HepG2 (cell line): Measurements from ENCODE around the gene FBXO30. TPM values are rescaled to one million over a fixed set of nuclear protein-coding genes. Genes with fewer than 3 reads are reported as not detected.

Experiments
- BHLHE40 ChIP-seq: IDR thresholded peaks from 2 replicates; pipeline ENCODE4 v1.6.1; 2011; ENCODE audit warnings: low read length, improper control_type of control experiment
- HNRNPLL ChIP-seq: fragments of 200-400 bp; formaldehyde crosslinking; IDR thresholded peaks from 2 replicates; pipeline ENCODE4 v1.6.1; 2017; ENCODE audit warnings: mild to moderate bottlenecking, low read depth, low read length; ENCODE audit not compliant: poor library complexity, severe bottlenecking
- HOXA9 ChIP-seq: sonication (generic); formaldehyde crosslinking; IDR thresholded peaks from 2 replicates; pipeline ENCODE4 v1.8.1; 2022; ENCODE audit warnings: missing genetic modification reagents, mild to moderate bottlenecking, moderate library complexity, borderline replicate concordance
- JDP2 ChIP-seq: sonication (generic); formaldehyde crosslinking; IDR thresholded peaks from 2 replicates; pipeline ENCODE4 v1.8.1; 2022; ENCODE audit warnings: missing genetic modification reagents, borderline replicate concordance
- KDM5A ChIP-seq: fragments of 200-600 bp; sonication (generic); IDR thresholded peaks from 2 replicates; pipeline ENCODE4 v1.7.0; 2018; ENCODE audit warnings: antibody characterized with exemption, mild to moderate bottlenecking, low read length, borderline replicate concordance
- KDM6A ChIP-seq: IDR thresholded peaks from 2 replicates; pipeline ENCODE4 v1.6.1; 2016; ENCODE audit warnings: low read depth
- KMT2A ChIP-seq: sonication (generic); formaldehyde crosslinking; IDR thresholded peaks from 2 replicates; pipeline ENCODE4 v1.4.0; 2020; ENCODE audit warnings: missing genetic modification reagents
- MAFF ChIP-seq: IDR thresholded peaks from 2 replicates; pipeline ENCODE4 v1.6.1; 2011; ENCODE audit warnings: low read depth, low read length, improper control_type of control experiment
- NCOA2 ChIP-seq: sonication (generic); formaldehyde crosslinking; IDR thresholded peaks from 2 replicates; pipeline ENCODE4 v1.8.0; 2022; ENCODE audit warnings: inconsistent platforms
- NR1H2 ChIP-seq: sonication (generic); formaldehyde crosslinking; IDR thresholded peaks from 2 replicates; pipeline ENCODE4 v1.8.1; 2022; ENCODE audit warnings: low read depth, missing genetic modification reagents, borderline replicate concordance
- RBAK ChIP-seq: sonication (generic); formaldehyde crosslinking; IDR thresholded peaks from 2 replicates; pipeline ENCODE4 v1.5.1; 2020; ENCODE audit warnings: mild to moderate bottlenecking, missing genetic modification reagents
- RXRB ChIP-seq: IDR thresholded peaks from 2 replicates; pipeline ENCODE4 v1.6.1; 2016; ENCODE audit warnings: borderline replicate concordance, missing genetic modification reagents, missing compliant biosample characterization
- SATB2 ChIP-seq: sonication (generic); formaldehyde crosslinking; IDR thresholded peaks from 2 replicates; pipeline ENCODE4 v1.5.0; 2020; ENCODE audit warnings: missing genetic modification reagents
- SRY ChIP-seq: sonication (generic); formaldehyde crosslinking; IDR thresholded peaks from 2 replicates; pipeline ENCODE4 v1.8.0; 2022; ENCODE audit warnings: mild to moderate bottlenecking, missing genetic modification reagents
- TGIF2 ChIP-seq: IDR thresholded peaks from 2 replicates; pipeline ENCODE4 v1.6.1; 2016; ENCODE audit warnings: control low read depth, missing compliant biosample characterization
- THYN1 ChIP-seq: sonication (generic); formaldehyde crosslinking; IDR thresholded peaks from 2 replicates; pipeline ENCODE4 v1.8.1; 2023; ENCODE audit warnings: low read depth, mild to moderate bottlenecking, moderate library complexity, missing genetic modification reagents, borderline replicate concordance
- TP53 ChIP-seq: sonication (generic); formaldehyde crosslinking; conservative IDR thresholded peaks from 2 replicates; pipeline ENCODE4 v1.4.0; 2020; ENCODE audit warnings: missing genetic modification reagents
- ZNF331 ChIP-seq: sonication (generic); formaldehyde crosslinking; IDR thresholded peaks from 2 replicates; pipeline ENCODE4 v1.4.0; 2020; ENCODE audit warnings: missing genetic modification reagents
- ZNF446 ChIP-seq: sonication (generic); formaldehyde crosslinking; IDR thresholded peaks from 2 replicates; pipeline ENCODE4 v1.5.0; 2020; ENCODE audit warnings: mild to moderate bottlenecking, missing genetic modification reagents
- ZNF543 ChIP-seq: sonication (generic); formaldehyde crosslinking; IDR thresholded peaks from 2 replicates; pipeline ENCODE4 v1.4.0; 2020; ENCODE audit warnings: mild to moderate bottlenecking, missing genetic modification reagents
- ZZZ3 ChIP-seq: sonication (generic); formaldehyde crosslinking; IDR thresholded peaks from 2 replicates; pipeline ENCODE4 v1.4.0; 2020; ENCODE audit warnings: missing genetic modification reagents, mild to moderate bottlenecking, borderline replicate concordance
- polyA plus RNA-seq, 8 experiments: library from polyadenylated mRNA; depleted of rRNA in 3 of 8; stranded (reverse) in 7 of 8; unstranded in 1 of 8; fragments of >200 nt; fragmentation: Illumina TruSeq in 4 of 8; extraction: Trizol in 4 of 8; gene quantifications; 2 replicates each; pipeline versions ENCODE4 v1.2.1 to v1.2.3, GENCODE V29; 2011 to 2016; ENCODE audit warnings: low read depth in 4 of 8, missing spikeins in 1 of 8, mixed read lengths in 1 of 8; ENCODE audit not compliant: insufficient read depth in 1 of 8
- total RNA-seq, 5 experiments: library from RNA; depleted of rRNA; stranded (reverse); fragments of >200 nt; fragmentation: Illumina TruSeq; extraction: Trizol; gene quantifications; 2 replicates each; pipeline ENCODE4 v1.2.3, GENCODE V29; 2016; ENCODE audit warnings: low read depth in 1 of 5
- TF ChIP-seq, protein P1 (sequence below): sonication (generic); formaldehyde crosslinking; IDR thresholded peaks from 2 replicates; pipeline ENCODE4 v1.4.0; 2020; ENCODE audit warnings: mild to moderate bottlenecking, missing genetic modification reagents

FBXO30 gene
- total and polyA plus RNA-seq, 2 of the 13 experiments (the other 11 are each of a cell fraction or from before 2014, with no cell fraction given): 3.2 to 7.1 TPM

- TF ChIP-seq ZNF446 (CRISPR knock-in tag): no peak
- TF ChIP-seq RXRB: peak; percentile 29; the same call in 1 of the 2 replicates
- TF ChIP-seq KDM5A: 0 out of 2 replicates have a peak, but pooled peaks have one; percentile 28
- no peak for TF ChIP-seq SRY (CRISPR knock-in tag)
- no peak for TF ChIP-seq NCOA2 (CRISPR knock-in tag)
- no peak for TF ChIP-seq KMT2A (CRISPR knock-in tag)
- no peak for TF ChIP-seq RBAK (CRISPR knock-in tag)
- TF ChIP-seq HNRNPLL: no peak
- TF ChIP-seq ZZZ3 (CRISPR knock-in tag): no peak
- no peak for TF ChIP-seq BHLHE40
- TF ChIP-seq TP53 (CRISPR knock-in tag): no peak
- no peak for TF ChIP-seq THYN1 (CRISPR knock-in tag)
- no peak for TF ChIP-seq ZNF543 (CRISPR knock-in tag)
- TF ChIP-seq SATB2 (CRISPR knock-in tag): 0 out of 2 replicates have a peak, but pooled peaks have one; percentile 9
- TF ChIP-seq KDM6A (CRISPR knock-in tag): no peak
- TF ChIP-seq TGIF2: no peak
- no peak for TF ChIP-seq HOXA9
- no peak for TF ChIP-seq JDP2
- TF ChIP-seq MAFF: peak; percentile 91
- no peak for TF ChIP-seq ZNF331 (CRISPR knock-in tag)
- no peak for TF ChIP-seq NR1H2 (CRISPR knock-in tag)
- TF ChIP-seq, protein P1, sequence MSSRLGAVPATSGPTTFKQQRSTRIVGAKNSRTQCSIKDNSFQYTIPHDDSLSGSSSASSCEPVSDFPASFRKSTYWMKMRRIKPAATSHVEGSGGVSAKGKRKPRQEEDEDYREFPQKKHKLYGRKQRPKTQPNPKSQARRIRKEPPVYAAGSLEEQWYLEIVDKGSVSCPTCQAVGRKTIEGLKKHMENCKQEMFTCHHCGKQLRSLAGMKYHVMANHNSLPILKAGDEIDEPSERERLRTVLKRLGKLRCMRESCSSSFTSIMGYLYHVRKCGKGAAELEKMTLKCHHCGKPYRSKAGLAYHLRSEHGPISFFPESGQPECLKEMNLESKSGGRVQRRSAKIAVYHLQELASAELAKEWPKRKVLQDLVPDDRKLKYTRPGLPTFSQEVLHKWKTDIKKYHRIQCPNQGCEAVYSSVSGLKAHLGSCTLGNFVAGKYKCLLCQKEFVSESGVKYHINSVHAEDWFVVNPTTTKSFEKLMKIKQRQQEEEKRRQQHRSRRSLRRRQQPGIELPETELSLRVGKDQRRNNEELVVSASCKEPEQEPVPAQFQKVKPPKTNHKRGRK: no peak
Observed at GRCh38 chr6:145813285-145814034, 1.1 kb downstream of the FBXO30 start (continued).
